ENCODE data around the gene MLANA. TPM values are rescaled to one million over a fixed set of nuclear protein-coding genes. Genes with fewer than 3 reads are reported as not detected.

The MLANA gene
- total and polyA plus RNA-seq, 2 donors (not counting 1 experiment from before 2014, with no cell fraction given), result not detected

GRCh38 chr9:5893134-5893505 is 2.4 kb downstream of the MLANA start:
- no peak overlapping the region for H2AFZ ChIP-seq (ENCODE audit: low read length)
- DNase-seq (ENCODE audit: low read depth in 2 of 2), result no peak
- H3K36me3 ChIP-seq (ENCODE audit: control insufficient read depth, insufficient read depth, low read length), result no peaks in the 10 kb centered on the region
- no peaks in the 10 kb centered on the region for H4K20me1 ChIP-seq (ENCODE audit: control insufficient read depth, extremely low read depth, insufficient read depth, low read length)
- no peaks in the 10 kb centered on the region for H3K4me1 ChIP-seq (ENCODE audit: control insufficient read depth, extremely low read depth, insufficient read depth, low read length)
- H3K27me3 ChIP-seq (ENCODE audit: control insufficient read depth, insufficient read depth, low read length), result no peaks in the 10 kb centered on the region
- no peak overlapping the region for H3K4me3 ChIP-seq (replicated peaks in 1 of 4; ENCODE audit: control extremely low read depth in 1 of 4, insufficient read depth in 1 of 4, low read depth in 3 of 4, low read length in 4 of 4)
- H3K9ac ChIP-seq (ENCODE audit: insufficient read depth, low read length), result no peak overlapping the region
- H3K9me3 ChIP-seq (ENCODE audit: control insufficient read depth, insufficient read depth, low read depth, low read length), result no peaks in the 10 kb centered on the region
- no peak overlapping the region for H3K4me2 ChIP-seq (ENCODE audit: extremely low read depth, insufficient read depth, low read length)
- H3K79me2 ChIP-seq (ENCODE audit: control insufficient read depth, insufficient read depth, low read length), result no peaks in the 10 kb centered on the region
- TF ChIP-seq EZH2 (IDR thresholded peaks at IDR 0.05; ENCODE audit: low read length, missing control alignments), result no peak
- TF ChIP-seq, protein P1, sequence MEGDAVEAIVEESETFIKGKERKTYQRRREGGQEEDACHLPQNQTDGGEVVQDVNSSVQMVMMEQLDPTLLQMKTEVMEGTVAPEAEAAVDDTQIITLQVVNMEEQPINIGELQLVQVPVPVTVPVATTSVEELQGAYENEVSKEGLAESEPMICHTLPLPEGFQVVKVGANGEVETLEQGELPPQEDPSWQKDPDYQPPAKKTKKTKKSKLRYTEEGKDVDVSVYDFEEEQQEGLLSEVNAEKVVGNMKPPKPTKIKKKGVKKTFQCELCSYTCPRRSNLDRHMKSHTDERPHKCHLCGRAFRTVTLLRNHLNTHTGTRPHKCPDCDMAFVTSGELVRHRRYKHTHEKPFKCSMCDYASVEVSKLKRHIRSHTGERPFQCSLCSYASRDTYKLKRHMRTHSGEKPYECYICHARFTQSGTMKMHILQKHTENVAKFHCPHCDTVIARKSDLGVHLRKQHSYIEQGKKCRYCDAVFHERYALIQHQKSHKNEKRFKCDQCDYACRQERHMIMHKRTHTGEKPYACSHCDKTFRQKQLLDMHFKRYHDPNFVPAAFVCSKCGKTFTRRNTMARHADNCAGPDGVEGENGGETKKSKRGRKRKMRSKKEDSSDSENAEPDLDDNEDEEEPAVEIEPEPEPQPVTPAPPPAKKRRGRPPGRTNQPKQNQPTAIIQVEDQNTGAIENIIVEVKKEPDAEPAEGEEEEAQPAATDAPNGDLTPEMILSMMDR (conservative IDR thresholded peaks at IDR 0.05 in 1 of 2, IDR thresholded peaks at IDR 0.05 in 1 of 2; ENCODE audit: low read depth in 1 of 2, low read length in 2 of 2), result no peak
- no peak overlapping the region for H3K27ac ChIP-seq (ENCODE audit: insufficient read depth, low read length)

DNA sequence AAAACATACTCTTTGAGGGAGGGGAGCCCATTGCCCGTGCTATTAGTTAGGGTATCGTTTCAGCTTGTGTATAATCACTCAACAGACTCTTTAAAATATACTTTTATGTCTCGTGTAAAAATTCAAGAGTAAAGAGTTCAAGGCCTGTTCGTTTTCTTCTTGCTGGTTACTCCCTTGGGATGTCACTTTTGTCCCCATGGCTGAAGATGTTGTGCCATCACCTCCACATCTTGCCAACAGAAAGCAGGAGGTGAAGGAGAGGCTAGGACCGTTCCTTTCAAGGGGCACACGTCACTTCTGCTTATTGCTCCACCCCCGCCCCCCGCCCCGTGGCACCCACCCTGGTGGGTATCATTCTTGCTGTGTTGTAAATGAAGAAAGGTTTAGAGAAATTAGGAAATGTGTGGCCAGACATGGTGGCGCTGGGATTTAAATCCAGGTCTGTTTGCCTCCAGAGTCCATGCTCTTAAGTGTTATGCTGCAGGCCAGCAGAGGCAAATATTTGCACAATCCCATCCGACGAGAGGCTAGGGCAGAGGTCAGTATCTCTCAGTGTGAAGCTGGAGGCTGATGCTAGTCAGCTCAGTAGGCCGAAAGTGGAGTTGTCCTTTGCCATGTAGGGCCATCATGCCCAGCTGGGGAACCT is 3.0 kb downstream of the MLANA start:
- Histone ChIP-seq H4K20me1 (ENCODE audit: control insufficient read depth, extremely low read depth, insufficient read depth, low read length) (no peaks in the 10 kb centered on the region), H3K27me3 (ENCODE audit: control insufficient read depth, insufficient read depth, low read length) (no peaks in the 10 kb centered on the region), H3K4me2 (ENCODE audit: extremely low read depth, insufficient read depth, low read length) (no peak overlapping the region), H3K9me3 (ENCODE audit: control insufficient read depth, insufficient read depth, low read depth, low read length) (no peaks in the 10 kb centered on the region), H3K9ac (ENCODE audit: insufficient read depth, low read length) (no peak overlapping the region), H2AFZ (ENCODE audit: low read length) (no peak overlapping the region), H3K27ac (ENCODE audit: insufficient read depth, low read length) (no peak overlapping the region), H3K79me2 (ENCODE audit: control insufficient read depth, insufficient read depth, low read length) (no peaks in the 10 kb centered on the region), H3K4me1 (ENCODE audit: control insufficient read depth, extremely low read depth, insufficient read depth, low read length) (no peaks in the 10 kb centered on the region), H3K4me3 (replicated peaks in 1 of 4; ENCODE audit: control extremely low read depth in 1 of 4, insufficient read depth in 1 of 4, low read depth in 3 of 4, low read length in 4 of 4) (no peak overlapping the region), H3K36me3 (ENCODE audit: control insufficient read depth, insufficient read depth, low read length) (no peaks in the 10 kb centered on the region)
- TF ChIP-seq EZH2 (IDR thresholded peaks at IDR 0.05; ENCODE audit: low read length, missing control alignments), result no peak
- TF ChIP-seq, protein P1 (conservative IDR thresholded peaks at IDR 0.05 in 1 of 2, IDR thresholded peaks at IDR 0.05 in 1 of 2; ENCODE audit: low read depth in 1 of 2, low read length in 2 of 2), result no peak
- no peak for DNase-seq (ENCODE audit: low read depth in 2 of 2)

DNA sequence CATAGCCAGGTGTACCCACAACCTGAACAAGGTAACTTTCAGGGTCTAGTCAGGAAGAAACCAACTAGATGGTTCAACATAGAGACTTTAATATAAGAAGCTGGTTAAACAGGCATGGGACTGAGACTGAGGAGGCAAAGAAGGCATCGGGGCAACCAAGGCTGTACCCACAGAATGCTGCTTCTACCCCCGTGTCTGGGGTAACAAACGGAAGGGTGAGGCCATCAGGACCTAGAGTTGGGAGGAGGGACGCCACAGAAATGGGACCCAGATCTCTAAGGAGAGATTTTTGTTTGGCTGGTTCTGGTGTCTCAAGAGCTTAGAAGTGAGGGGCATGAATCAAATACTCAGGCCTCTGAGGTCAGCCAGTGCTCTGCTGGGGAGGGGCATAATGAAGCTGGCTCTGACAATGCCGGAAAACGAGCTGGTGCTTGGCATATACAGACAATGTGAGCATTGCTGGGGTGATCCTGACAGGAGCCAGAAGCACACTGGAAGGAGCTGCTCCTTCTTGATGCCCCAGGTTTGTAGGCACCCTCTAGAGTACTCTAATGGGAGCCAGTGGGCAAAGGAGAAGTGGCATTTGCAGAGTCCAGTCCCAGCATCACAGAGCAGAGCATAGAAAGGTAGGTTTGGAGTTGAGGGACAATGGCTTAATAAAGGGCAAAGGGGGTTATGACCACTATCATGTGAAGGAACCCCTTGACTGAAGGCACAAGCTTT is 3.7 kb downstream of the MLANA start:
- Histone ChIP-seq H3K4me2 (ENCODE audit: extremely low read depth, insufficient read depth, low read length) (no peak overlapping the region), H3K9ac (ENCODE audit: insufficient read depth, low read length) (no peak overlapping the region), H3K27ac (ENCODE audit: insufficient read depth, low read length) (no peak overlapping the region), H3K4me3 (replicated peaks in 1 of 4; ENCODE audit: control extremely low read depth in 1 of 4, insufficient read depth in 1 of 4, low read depth in 3 of 4, low read length in 4 of 4) (no peak overlapping the region), H3K4me1 (ENCODE audit: control insufficient read depth, extremely low read depth, insufficient read depth, low read length) (no peaks in the 10 kb centered on the region), H3K9me3 (ENCODE audit: control insufficient read depth, insufficient read depth, low read depth, low read length) (no peaks in the 10 kb centered on the region), H3K27me3 (ENCODE audit: control insufficient read depth, insufficient read depth, low read length) (no peaks in the 10 kb centered on the region), H4K20me1 (ENCODE audit: control insufficient read depth, extremely low read depth, insufficient read depth, low read length) (no peaks in the 10 kb centered on the region), H2AFZ (ENCODE audit: low read length) (no peak overlapping the region), H3K79me2 (ENCODE audit: control insufficient read depth, insufficient read depth, low read length) (no peaks in the 10 kb centered on the region), H3K36me3 (ENCODE audit: control insufficient read depth, insufficient read depth, low read length) (no peaks in the 10 kb centered on the region)
- TF ChIP-seq, protein P1 (conservative IDR thresholded peaks at IDR 0.05 in 1 of 2, IDR thresholded peaks at IDR 0.05 in 1 of 2; ENCODE audit: low read depth in 1 of 2, low read length in 2 of 2), result no peak
- no peak for TF ChIP-seq EZH2 (IDR thresholded peaks at IDR 0.05; ENCODE audit: low read length, missing control alignments)
- no peak for DNase-seq (ENCODE audit: low read depth in 2 of 2)

All from fibroblast of lung (primary cell).